GM12873 (cell line): ENCODE results near the gene PTGIS.

ENCODE experiments used
- CTCF ChIP-seq: IDR thresholded peaks from 2 replicates; pipeline ENCODE4 v1.5.1; 2012; ENCODE audit warnings: low read depth, mild to moderate bottlenecking, moderate library complexity, low read length, control low read depth; ENCODE audit not compliant: insufficient read depth; ENCODE audit errors: missing control alignments

Gene PTGIS

GRCh38 chr20:49484180-49485140, 83.5 kb downstream of the PTGIS start:
- peak; percentile 65 for TF ChIP-seq CTCF

GRCh38 chr20:49483696-49484123, 84.2 kb downstream of the PTGIS start:
- no peak for TF ChIP-seq CTCF

GRCh38 chr20:49483018-49483695, 84.8 kb downstream of the PTGIS start:
- no peak for TF ChIP-seq CTCF

- no peak for TF ChIP-seq CTCF
Observed at GRCh38 chr20:49482621-49483017, 85.3 kb downstream of the PTGIS start, which contains the start of gene KCNB1. TSS of gene KCNB1 (minus strand) at chr20:49482668. CDS start at chr20:49482480, 188 bp downstream.

- no peak for TF ChIP-seq CTCF
Observed at GRCh38 chr20:49482173-49482572, 85.8 kb downstream of the PTGIS start.

GRCh38 chr20:49481116-49481515, 86.8 kb downstream of the PTGIS start:
- TF ChIP-seq CTCF, result no peak

- TF ChIP-seq CTCF, result no peak
Observed at GRCh38 chr20:49480236-49480635, 87.7 kb downstream of the PTGIS start.
